Measurements from ENCODE around the gene TRAPPC3L. TPM values are rescaled to one million over a fixed set of nuclear protein-coding genes. Genes with fewer than 3 reads are reported as not detected.

The TRAPPC3L gene
- polyA plus RNA-seq, 1 experiment = 0.04 TPM

GRCh38 chr6:116485559-116486184 lies 59.8 kb downstream of the TRAPPC3L start:
- POLR2A ChIA-PET = interaction anchor here (0.5 kb wide), 1 partner anchor 38 kb away, joined by 3 read pairs; no protein-coding TSS in a partner anchor
- Histone ChIP-seq H3K4me3 (ENCODE audit: low read depth, low read length) (no peak overlapping the region), H3K36me3 (ENCODE audit: control insufficient read depth, insufficient read depth, low read length) (no peaks in the 10 kb centered on the region), H3K27me3 (ENCODE audit: control insufficient read depth, insufficient read depth, low read length) (no peaks in the 10 kb centered on the region; the same call in 1 of the 2 replicates)
- TF ChIP-seq, protein P1, sequence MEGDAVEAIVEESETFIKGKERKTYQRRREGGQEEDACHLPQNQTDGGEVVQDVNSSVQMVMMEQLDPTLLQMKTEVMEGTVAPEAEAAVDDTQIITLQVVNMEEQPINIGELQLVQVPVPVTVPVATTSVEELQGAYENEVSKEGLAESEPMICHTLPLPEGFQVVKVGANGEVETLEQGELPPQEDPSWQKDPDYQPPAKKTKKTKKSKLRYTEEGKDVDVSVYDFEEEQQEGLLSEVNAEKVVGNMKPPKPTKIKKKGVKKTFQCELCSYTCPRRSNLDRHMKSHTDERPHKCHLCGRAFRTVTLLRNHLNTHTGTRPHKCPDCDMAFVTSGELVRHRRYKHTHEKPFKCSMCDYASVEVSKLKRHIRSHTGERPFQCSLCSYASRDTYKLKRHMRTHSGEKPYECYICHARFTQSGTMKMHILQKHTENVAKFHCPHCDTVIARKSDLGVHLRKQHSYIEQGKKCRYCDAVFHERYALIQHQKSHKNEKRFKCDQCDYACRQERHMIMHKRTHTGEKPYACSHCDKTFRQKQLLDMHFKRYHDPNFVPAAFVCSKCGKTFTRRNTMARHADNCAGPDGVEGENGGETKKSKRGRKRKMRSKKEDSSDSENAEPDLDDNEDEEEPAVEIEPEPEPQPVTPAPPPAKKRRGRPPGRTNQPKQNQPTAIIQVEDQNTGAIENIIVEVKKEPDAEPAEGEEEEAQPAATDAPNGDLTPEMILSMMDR (IDR thresholded peaks at IDR 0.05; ENCODE audit: insufficient read depth, low read depth, low read length) = no peak
- CTCF ChIA-PET = no interaction called here
- DNase-seq (ENCODE audit: low read depth) = no peak

DNA sequence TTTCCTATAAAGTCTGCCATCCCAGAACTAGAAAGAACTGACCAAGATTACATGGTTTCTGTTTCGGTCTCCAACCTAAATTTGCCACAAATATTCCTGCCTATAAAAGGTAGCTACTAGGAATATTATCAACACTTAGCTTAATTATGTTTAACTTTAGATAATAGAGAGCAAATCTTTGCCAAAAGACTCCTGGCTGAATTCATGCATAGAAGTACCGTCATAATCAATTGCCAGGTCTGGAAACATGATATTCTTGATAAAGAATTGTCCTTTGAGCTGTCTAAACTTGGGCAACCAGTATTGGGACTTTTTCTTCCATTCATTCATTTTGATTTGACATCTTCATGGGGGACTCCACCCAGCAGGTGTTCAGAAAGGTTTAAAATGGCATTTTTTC lies 61.9 kb downstream of the TRAPPC3L start:
- DNase-seq (ENCODE audit: low read depth) = no peak
- no peaks in the 10 kb centered on the region; the same call in 1 of the 2 replicates for H3K27me3 ChIP-seq (ENCODE audit: control insufficient read depth, insufficient read depth, low read length)
- ChIA-PET CTCF (interaction anchor here (0.8 kb wide), 1 partner anchor 19 kb away, joined by 3 read pairs; no protein-coding TSS in a partner anchor), POLR2A (no interaction called here)
- TF ChIP-seq, protein P1 (IDR thresholded peaks at IDR 0.05; ENCODE audit: insufficient read depth, low read depth, low read length) = no peak
- H3K36me3 ChIP-seq (ENCODE audit: control insufficient read depth, insufficient read depth, low read length) = no peaks in the 10 kb centered on the region
- no peak overlapping the region for H3K4me3 ChIP-seq (ENCODE audit: low read depth, low read length)

DNA sequence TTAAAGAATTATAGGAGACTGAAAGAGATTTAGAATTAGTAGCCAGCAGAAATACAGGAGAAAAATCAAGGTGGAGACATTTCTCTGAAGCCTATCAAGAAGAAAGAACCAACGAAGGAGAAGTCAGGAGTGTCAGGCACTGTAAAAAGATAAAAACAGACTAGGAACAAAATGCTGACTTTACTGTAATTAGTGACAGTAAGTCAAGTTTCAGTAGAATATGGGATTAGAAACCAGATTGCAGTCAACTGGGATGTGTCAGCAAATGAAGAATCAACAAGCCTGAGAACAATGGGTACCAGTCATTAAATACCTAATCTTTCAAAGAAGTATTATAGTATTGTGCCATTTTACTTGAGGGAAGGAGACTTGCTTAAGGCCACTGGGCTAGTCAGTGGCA lies 62.7 kb downstream of the TRAPPC3L start:
- Histone ChIP-seq H3K27me3 (ENCODE audit: control insufficient read depth, insufficient read depth, low read length) (no peaks in the 10 kb centered on the region; the same call in 1 of the 2 replicates), H3K4me3 (ENCODE audit: low read depth, low read length) (no peak overlapping the region), H3K36me3 (ENCODE audit: control insufficient read depth, insufficient read depth, low read length) (no peaks in the 10 kb centered on the region)
- ChIA-PET POLR2A (no interaction called here), CTCF (no interaction called here)
- no peak for DNase-seq (ENCODE audit: low read depth)
- TF ChIP-seq, protein P1 (IDR thresholded peaks at IDR 0.05; ENCODE audit: insufficient read depth, low read depth, low read length) = no peak

DNA sequence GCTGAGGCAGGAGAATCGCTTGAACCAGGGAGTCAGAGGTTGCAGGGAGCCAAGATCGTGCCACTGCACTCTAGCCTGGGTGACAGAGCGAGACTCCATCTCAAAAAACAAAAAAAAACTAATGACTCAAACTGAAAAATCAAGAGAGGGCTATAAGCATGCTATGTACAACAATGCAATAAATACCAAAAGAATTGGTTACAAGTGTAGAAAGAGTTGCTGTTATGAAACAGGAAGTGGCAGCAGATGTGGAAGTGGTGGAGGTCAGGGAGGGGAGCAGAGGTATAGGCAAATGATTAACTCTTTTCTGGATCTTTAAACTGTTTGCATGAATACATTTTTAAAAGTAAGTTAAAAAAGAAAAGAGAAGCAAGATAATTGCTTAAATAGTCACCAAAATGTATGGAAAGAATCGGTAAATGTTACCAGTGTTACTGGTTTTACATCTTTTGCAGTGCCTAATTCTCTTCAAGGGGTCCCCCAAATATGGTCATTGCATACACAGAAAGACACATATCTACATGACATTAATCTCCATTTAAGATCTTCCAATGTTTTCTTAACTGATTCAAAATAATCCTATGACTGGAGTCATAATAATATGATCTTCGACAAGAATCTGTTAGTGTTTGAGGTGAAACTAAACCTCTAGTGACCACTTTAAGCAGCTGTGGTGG lies 69.3 kb downstream of the TRAPPC3L start:
- Histone ChIP-seq H3K36me3 (ENCODE audit: control insufficient read depth, insufficient read depth, low read length) (no peaks in the 10 kb centered on the region), H3K27me3 (ENCODE audit: control insufficient read depth, insufficient read depth, low read length) (no peaks in the 10 kb centered on the region), H3K4me3 (ENCODE audit: low read depth, low read length) (no peak overlapping the region)
- ChIA-PET CTCF (no interaction called here), POLR2A (no interaction called here)
- no peak for DNase-seq (ENCODE audit: low read depth)
- TF ChIP-seq, protein P1 (IDR thresholded peaks at IDR 0.05; ENCODE audit: insufficient read depth, low read depth, low read length) = no peak

DNA sequence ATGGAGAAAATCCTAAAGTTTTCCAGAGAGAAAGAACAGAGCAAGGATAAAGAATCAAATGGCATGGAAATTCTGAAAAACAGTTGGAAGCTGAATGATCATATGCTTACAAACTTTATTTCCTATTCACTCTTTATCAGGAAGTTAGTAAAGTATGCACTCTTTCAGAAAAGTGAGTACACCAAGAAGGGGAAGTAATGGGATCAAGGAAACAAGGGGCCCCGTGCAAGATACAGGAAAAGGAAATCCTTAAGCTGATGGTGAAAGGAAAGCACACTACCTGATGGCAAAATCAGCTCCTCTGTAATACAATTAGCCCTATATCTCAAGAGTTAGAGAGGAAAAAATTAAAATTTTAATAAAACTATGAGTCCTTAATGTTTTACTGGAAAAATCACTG lies 70.3 kb downstream of the TRAPPC3L start:
- no peak overlapping the region for H3K4me3 ChIP-seq (ENCODE audit: low read depth, low read length)
- ChIA-PET CTCF (no interaction called here), POLR2A (no interaction called here)
- no peaks in the 10 kb centered on the region for H3K36me3 ChIP-seq (ENCODE audit: control insufficient read depth, insufficient read depth, low read length)
- DNase-seq (ENCODE audit: low read depth) = no peak
- no peaks in the 10 kb centered on the region for H3K27me3 ChIP-seq (ENCODE audit: control insufficient read depth, insufficient read depth, low read length)
- TF ChIP-seq, protein P1 (IDR thresholded peaks at IDR 0.05; ENCODE audit: insufficient read depth, low read depth, low read length) = no peak

Data from BJ (cell line).